ENCODE results near the gene C4BPA. TPM values are rescaled to one million over a fixed set of nuclear protein-coding genes. Genes with fewer than 3 reads are reported as not detected.
A peak's percentile ranks its signal among the peaks of the same experiment; 100 is the strongest.

Gene C4BPA
- polyA plus RNA-seq, 2 of the 4 experiments (the other 2 are of a cell fraction) = 0.92 to 3.6 TPM

- TF ChIP-seq SMC3 (IDR thresholded peaks at IDR 0.05) = peak; percentile 89
- TF ChIP-seq MAX (IDR thresholded peaks at IDR 0.05) = peak; percentile 53
- TF ChIP-seq PBX3 (IDR thresholded peaks at IDR 0.05) = no peak
- TF ChIP-seq EP300 (IDR thresholded peaks at IDR 0.05) = no peak
These were observed 26.3 kb upstream of the C4BPA start (continued) for GRCh38 chr1:207077470-207078377.

GRCh38 chr1:207078578-207079132 lies 25.4 kb upstream of the C4BPA start:
- H3K9me3 ChIP-seq = no peaks in the 10 kb centered on the region
- POLR2A ChIA-PET = interaction anchor here (2.4 kb wide), 1 partner anchor 26 kb away, joined by 8 read pairs; the partner anchor contains the start of gene PFKFB2
- peaks cover 26% of the 10 kb centered on the region for H3K4me1 ChIP-seq
- TF ChIP-seq RARB (CRISPR knock-in tag; IDR thresholded peaks at IDR 0.05) (no peak), POLR2A (IDR thresholded peaks at IDR 0.05; ENCODE audit: low read length) (peak; percentile 15; the same call in 1 of the 2 replicates)
- CTCF ChIA-PET = interaction anchor here (0.7 to 8.4 kb wide), 16 partner anchors 10 to 719 kb away, joined by 3 to 94 read pairs (median 6); partner anchors contain the start of gene C1orf116
- no peak for DNase-seq (ENCODE audit: low read depth in 1 of 2, low spot score in 1 of 2)
- no peak overlapping the region for H3K27ac ChIP-seq
- no peak overlapping the region for H3K4me3 ChIP-seq
- no peak for ATAC-seq
- no peak for FAIRE-seq
- H3K4me2 ChIP-seq = no peak overlapping the region
- 72% methylated on average over 11 of the region's 11 CpGs for WGBS (ENCODE audit: missing lambda C conversion rate)

- Histone ChIP-seq H3K4me3 (no peak overlapping the region), H3K9me3 (no peaks in the 10 kb centered on the region), H3K4me2 (no peak overlapping the region), H3K27ac (no peak overlapping the region), H3K4me1 (peaks cover 24% of the 10 kb centered on the region)
- no peak for TF ChIP-seq GATA3 (IDR thresholded peaks at IDR 0.05; ENCODE audit: borderline replicate concordance)
- TF ChIP-seq MAX (IDR thresholded peaks at IDR 0.05) = no peak
- TF ChIP-seq JUN (IDR thresholded peaks at IDR 0.05) = no peak
- no peak for TF ChIP-seq POLR2AphosphoS2 (conservative IDR thresholded peaks at IDR 0.05; ENCODE audit: low read length)
- ChIA-PET CTCF (interaction anchor here (0.7 to 8.4 kb wide), 13 partner anchors 9 to 419 kb away, joined by 3 to 94 read pairs (median 6); partner anchors contain the start of gene C1orf116), POLR2A (interaction anchor here (2.4 kb wide), 1 partner anchor 27 kb away, joined by 8 read pairs; the partner anchor contains the start of gene PFKFB2)
- FAIRE-seq (no peak), DNase-seq (ENCODE audit: low read depth in 1 of 2, low spot score in 1 of 2) (no peak), ATAC-seq (no peak)
- WGBS (ENCODE audit: missing lambda C conversion rate) = 80% methylated on average over 6 of the region's 6 CpGs
These were observed 24.3 kb upstream of the C4BPA start for GRCh38 chr1:207079706-207080241.

- ChIA-PET CTCF (interaction anchor here (1.0 to 8.4 kb wide), 5 partner anchors 9 to 418 kb away, joined by 3 to 94 read pairs (median 17); no protein-coding TSS in a partner anchor), POLR2A (interaction anchor here (1.5 to 2.4 kb wide), 2 partner anchors 28 to 240 kb away, joined by 4 to 8 read pairs; partner anchors contain the start of genes CD55 and PFKFB2)
- Histone ChIP-seq H3K4me2 (peak overlapping the region; percentile 30; the same call in 2 of the 3 replicates), H3K4me3 (no peak overlapping the region), H3K27ac (no peak overlapping the region), H3K4me1 (peaks cover 28% of the 10 kb centered on the region), H3K9me3 (no peaks in the 10 kb centered on the region)
- no peak for ATAC-seq
- FAIRE-seq = no peak
- peak in 1 of 2 experiments; percentile 17 for DNase-seq (ENCODE audit: low read depth in 1 of 2, low spot score in 1 of 2)
- TF ChIP-seq BHLHE40 (IDR thresholded peaks at IDR 0.05; ENCODE audit: low read depth, low read length) = no peak
- no peak for TF ChIP-seq CHD4 (IDR thresholded peaks at IDR 0.05; ENCODE audit: borderline replicate concordance)
- no peak for TF ChIP-seq RARB (CRISPR knock-in tag; IDR thresholded peaks at IDR 0.05)
- no peak for TF ChIP-seq BCL3 (IDR thresholded peaks at IDR 0.05)
- no peak for TF ChIP-seq KDM1A (IDR thresholded peaks at IDR 0.05; ENCODE audit: low read depth)
- no peak for TF ChIP-seq ZC3H11A (IDR thresholded peaks at IDR 0.05)
- TF ChIP-seq RAD21 (conservative IDR thresholded peaks at IDR 0.05 in 1 of 2, IDR thresholded peaks at IDR 0.05 in 1 of 2) = no peak
- no peak for TF ChIP-seq ELK1 (IDR thresholded peaks at IDR 0.05; ENCODE audit: low read depth, low read length)
- TF ChIP-seq TP53 (CRISPR knock-in tag; IDR thresholded peaks at IDR 0.05) = no peak
- 24% methylated on average over 2 of the region's 2 CpGs for WGBS (ENCODE audit: missing lambda C conversion rate)
These were observed 22.9 kb upstream of the C4BPA start for GRCh38 chr1:207081088-207081487.
